ENCODE data around the gene WDFY3. TPM values are rescaled to one million over a fixed set of nuclear protein-coding genes. Genes with fewer than 3 reads are reported as not detected.

The WDFY3 gene
- total and polyA plus RNA-seq, 7 donors, result 3.2 to 54.2 (median 38.2) TPM

- DNase-seq (no peak), ATAC-seq (no peak)
- no peaks in the 10 kb centered on the region for H3K4me1 ChIP-seq
- 96 to 97% (median 96%) methylated on average over 3 of the region's 3 CpGs for WGBS, 3 donors
- H3K4me3 ChIP-seq, result no peak overlapping the region
- intact Hi-C loops (cut with DNase I), result no loop called here
- no peaks in the 10 kb centered on the region for H3K36me3 ChIP-seq (ENCODE audit: insufficient read depth in 1 of 2, low read depth in 1 of 2)
- no peak overlapping the region for H3K27ac ChIP-seq
- no peak for TF ChIP-seq CTCF (IDR thresholded peaks at IDR 0.05)
- no peaks in the 10 kb centered on the region for H3K27me3 ChIP-seq (ENCODE audit: insufficient read depth in 3 of 3, low read length in 2 of 3)
- no peaks in the 10 kb centered on the region for H3K9me3 ChIP-seq
These were observed 28.9 kb upstream of the WDFY3 start for GRCh38 chr4:84995386-84995785.

- H3K27ac ChIP-seq, result no peak overlapping the region
- WGBS, 3 donors, result 9 to 17% (median 16%) methylated on average over 3 of the region's 3 CpGs
- no peaks in the 10 kb centered on the region for H3K9me3 ChIP-seq
- TF ChIP-seq CTCF (IDR thresholded peaks at IDR 0.05), result no peak
- no peaks in the 10 kb centered on the region for H3K36me3 ChIP-seq (ENCODE audit: insufficient read depth in 1 of 2, low read depth in 1 of 2)
- DNase-seq (no peak), ATAC-seq (no peak)
- H3K4me1 ChIP-seq, result no peaks in the 10 kb centered on the region
- no peak overlapping the region for H3K4me3 ChIP-seq
- H3K27me3 ChIP-seq (ENCODE audit: insufficient read depth in 3 of 3, low read length in 2 of 3), result no peaks in the 10 kb centered on the region
- intact Hi-C loops (cut with DNase I), result no loop called here
These were observed 27.8 kb upstream of the WDFY3 start for GRCh38 chr4:84994280-84994679.

GRCh38 chr4:84985952-84986351 is 19.5 kb upstream of the WDFY3 start:
- Histone ChIP-seq H3K27ac (no peak overlapping the region), H3K4me3 (no peak overlapping the region), H3K36me3 (ENCODE audit: insufficient read depth in 1 of 2, low read depth in 1 of 2) (no peaks in the 10 kb centered on the region), H3K9me3 (no peaks in the 10 kb centered on the region), H3K4me1 (no peaks in the 10 kb centered on the region), H3K27me3 (ENCODE audit: insufficient read depth in 3 of 3, low read length in 2 of 3) (no peaks in the 10 kb centered on the region)
- WGBS, 3 donors, result 93 to 98% (median 97%) methylated on average over 2 of the region's 2 CpGs
- no peak for TF ChIP-seq CTCF (IDR thresholded peaks at IDR 0.05)
- intact Hi-C loops (cut with DNase I), result no loop called here
- no peak for ATAC-seq
- DNase-seq, result no peak

- Histone ChIP-seq H3K27ac (no peak overlapping the region), H3K4me1 (no peaks in the 10 kb centered on the region)
- intact Hi-C loops (cut with DNase I), result no loop called here
These were observed 10.9 kb upstream of the WDFY3 start for GRCh38 chr4:84977396-84977795.

More at GRCh38 chr4:84977396-84977795, 10.9 kb upstream of the WDFY3 start:
- Histone ChIP-seq H3K36me3 (ENCODE audit: insufficient read depth in 1 of 2, low read depth in 1 of 2) (no peaks in the 10 kb centered on the region), H3K9me3 (no peaks in the 10 kb centered on the region), H3K4me3 (no peak overlapping the region), H3K27me3 (ENCODE audit: insufficient read depth in 3 of 3, low read length in 2 of 3) (no peaks in the 10 kb centered on the region)
- no peak for TF ChIP-seq CTCF (IDR thresholded peaks at IDR 0.05)
- DNase-seq, result no peak
- ATAC-seq, result no peak

Measured in psoas muscle (tissue), 8 donors.